ENCODE results near the gene GBP3.
"Not testable (repeated sequence)": the region's sequence is repeated elsewhere in the genome, so short reads cannot be mapped to it uniquely, and the experiment has no call there.

DNA sequence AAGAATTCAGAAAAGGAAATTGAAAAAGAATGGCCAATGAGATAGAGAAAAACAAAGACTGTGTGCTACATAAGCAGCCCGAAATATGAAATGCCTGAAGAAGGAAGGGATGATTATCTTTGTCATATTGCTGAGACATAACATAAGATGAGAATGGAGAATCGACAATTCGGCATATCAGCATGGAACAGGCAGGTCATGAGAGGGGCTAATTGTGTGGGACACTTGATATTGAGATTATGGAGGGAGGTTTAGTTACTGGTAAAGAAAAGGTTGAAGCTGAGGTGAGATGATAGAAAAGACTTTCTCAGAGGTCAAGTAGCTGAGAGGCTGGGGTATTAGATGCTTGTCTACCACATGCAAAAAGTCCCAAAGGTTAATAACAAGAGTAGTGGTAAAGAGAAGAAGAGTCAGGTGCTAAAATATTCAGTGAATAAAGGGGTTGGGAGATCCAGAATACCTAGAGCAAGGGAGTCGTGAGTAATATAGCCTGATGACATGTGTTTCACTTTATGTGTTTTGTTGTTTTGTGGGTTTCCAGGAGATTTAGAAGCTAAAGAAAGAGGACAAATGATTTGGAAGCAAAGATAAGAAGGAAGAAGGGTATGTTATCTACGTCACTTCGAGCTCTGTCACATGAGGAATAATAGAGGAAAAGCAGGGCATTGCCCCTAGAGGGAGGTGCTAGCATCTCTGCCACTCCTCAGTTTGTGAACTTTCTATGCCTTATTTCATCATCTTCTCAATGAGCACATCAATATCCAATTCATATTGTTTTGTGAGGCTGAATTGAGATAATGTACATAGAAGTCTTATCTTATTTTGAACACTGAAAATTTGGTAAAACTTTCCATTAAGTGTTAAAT lies 23.9 kb upstream of the GBP3 start:
- TF ChIP-seq, protein P1, sequence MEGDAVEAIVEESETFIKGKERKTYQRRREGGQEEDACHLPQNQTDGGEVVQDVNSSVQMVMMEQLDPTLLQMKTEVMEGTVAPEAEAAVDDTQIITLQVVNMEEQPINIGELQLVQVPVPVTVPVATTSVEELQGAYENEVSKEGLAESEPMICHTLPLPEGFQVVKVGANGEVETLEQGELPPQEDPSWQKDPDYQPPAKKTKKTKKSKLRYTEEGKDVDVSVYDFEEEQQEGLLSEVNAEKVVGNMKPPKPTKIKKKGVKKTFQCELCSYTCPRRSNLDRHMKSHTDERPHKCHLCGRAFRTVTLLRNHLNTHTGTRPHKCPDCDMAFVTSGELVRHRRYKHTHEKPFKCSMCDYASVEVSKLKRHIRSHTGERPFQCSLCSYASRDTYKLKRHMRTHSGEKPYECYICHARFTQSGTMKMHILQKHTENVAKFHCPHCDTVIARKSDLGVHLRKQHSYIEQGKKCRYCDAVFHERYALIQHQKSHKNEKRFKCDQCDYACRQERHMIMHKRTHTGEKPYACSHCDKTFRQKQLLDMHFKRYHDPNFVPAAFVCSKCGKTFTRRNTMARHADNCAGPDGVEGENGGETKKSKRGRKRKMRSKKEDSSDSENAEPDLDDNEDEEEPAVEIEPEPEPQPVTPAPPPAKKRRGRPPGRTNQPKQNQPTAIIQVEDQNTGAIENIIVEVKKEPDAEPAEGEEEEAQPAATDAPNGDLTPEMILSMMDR (IDR thresholded peaks at IDR 0.05; ENCODE audit: low read length): not testable (repeated sequence)
- not testable (repeated sequence) for TF ChIP-seq EZH2 (IDR thresholded peaks at IDR 0.05; ENCODE audit: borderline replicate concordance, low read length)

All from OCI-LY1 (cell line).